SK-N-SH (cell line): ENCODE data around the gene SLCO2A1. TPM values are rescaled to one million over a fixed set of nuclear protein-coding genes. Genes with fewer than 3 reads are reported as not detected.

Experiments
- CTCF ChIA-PET: fragments of 300-600, 350-600 bp; formaldehyde crosslinking; extraction: SDS; loops from one replicate; lab custom pipeline; 2021; lab: Yijun Ruan, JAX
- POLR2A ChIA-PET: fragments of 350-600 bp; sonication (Branson Sonifier 250); formaldehyde crosslinking; extraction: SDS; loops from one replicate; lab custom pipeline; 2020; ENCODE audit warnings: antibody characterized with exemption, inconsistent platforms; lab: Yijun Ruan, JAX
- DNase-seq: peaks from one replicate; pipeline ENCODE4 v3.0.0; 2012
- H2AFZ ChIP-seq: fragments of 200-600 bp; sonication (generic); 2 replicates; pipeline ENCODE4 v1.8.1; 2016; ENCODE audit warnings: antibody characterized with exemption, mild to moderate bottlenecking, low read depth
- H3F3A ChIP-seq: fragments of 200-600 bp; sonication (generic); replicated peaks from 2 replicates; pipeline ENCODE3; 2016; ENCODE audit warnings: antibody characterized with exemption, mild to moderate bottlenecking; ENCODE audit not compliant: insufficient read depth
- H3K27ac ChIP-seq, 2 experiments: fragments of 200-500 bp in 1 of 2; fragments of 200-600 bp in 1 of 2; sonication (Bioruptor generic) in 1 of 2; sonication (generic), shearing (Covaris generic) in 1 of 2; 2 replicates each; pipeline versions ENCODE4 v1.5.1 to v1.6.1; 2014 to 2016; ENCODE audit warnings: low read depth in 2 of 2, inconsistent platforms in 1 of 2, low read length in 1 of 2, mild to moderate bottlenecking in 1 of 2, mixed read lengths in 1 of 2
- H3K27me3 ChIP-seq: fragments of 200-600 bp; sonication (generic), shearing (Covaris generic); 2 replicates; pipeline ENCODE4 v1.6.1; 2016; ENCODE audit warnings: mixed run types; ENCODE audit not compliant: insufficient read depth
- H3K36me3 ChIP-seq, 2 experiments: fragments of 200-500 bp in 1 of 2; fragments of 200-600 bp in 1 of 2; sonication (Bioruptor generic) in 1 of 2; sonication (generic) in 1 of 2; replicated peaks in 1 of 2; 2 replicates each; pipeline versions ENCODE3 to v1.5.1; 2014 to 2016; ENCODE audit warnings: low read length in 1 of 2, mild to moderate bottlenecking in 1 of 2; ENCODE audit not compliant: insufficient read depth in 2 of 2, control insufficient read depth in 1 of 2
- H3K4me1 ChIP-seq, 2 experiments: fragments of 200-500 bp in 1 of 2; fragments of 200-600 bp in 1 of 2; sonication (Bioruptor generic) in 1 of 2; sonication (generic), shearing (Covaris generic) in 1 of 2; 2 replicates each; pipeline versions ENCODE4 v1.5.1 to v1.6.1; 2014 to 2016; ENCODE audit warnings: low read depth in 1 of 2, low read length in 1 of 2, mixed run types in 1 of 2; ENCODE audit not compliant: insufficient read depth in 2 of 2, control insufficient read depth in 1 of 2
- H3K4me2 ChIP-seq: fragments of 200-600 bp; sonication (generic), shearing (Covaris generic); 2 replicates; pipeline ENCODE4 v1.6.1; 2017; ENCODE audit warnings: mixed run types
- H3K4me3 ChIP-seq, 2 experiments: fragments of 200-500 bp in 1 of 2; fragments of 200-600 bp in 1 of 2; sonication (Bioruptor generic) in 1 of 2; sonication (generic), shearing (Covaris generic) in 1 of 2; 2 replicates each; pipeline versions ENCODE4 v1.5.1 to v1.8.1; 2014 to 2016; ENCODE audit warnings: low read depth in 2 of 2, inconsistent platforms in 1 of 2, low read length in 1 of 2, mild to moderate bottlenecking in 1 of 2, mixed read lengths in 1 of 2, moderate library complexity in 1 of 2
- H3K79me2 ChIP-seq: fragments of 200-600 bp; sonication (generic); 2 replicates; pipeline ENCODE4 v1.8.1; 2017; ENCODE audit warnings: mild to moderate bottlenecking; ENCODE audit not compliant: insufficient read depth
- H3K9ac ChIP-seq: fragments of 200-600 bp; sonication (generic); 2 replicates; pipeline ENCODE4 v1.6.1; 2017; ENCODE audit warnings: mixed run types
- H3K9me2 ChIP-seq: fragments of 200-600 bp; sonication (generic); 2 replicates; pipeline ENCODE4 v1.6.1; 2017; ENCODE audit warnings: mixed run types
- H3K9me3 ChIP-seq: fragments of 200-600 bp; sonication (generic); 2 replicates; pipeline ENCODE4 v1.6.1; 2017; ENCODE audit warnings: mixed run types, mild to moderate bottlenecking, moderate library complexity
- H4K20me1 ChIP-seq: fragments of 200-600 bp; sonication (generic); 2 replicates; pipeline ENCODE4 v1.6.1; 2017; ENCODE audit warnings: mild to moderate bottlenecking, mixed run types; ENCODE audit not compliant: insufficient read depth
- ELF1 ChIP-seq: IDR thresholded peaks from 2 replicates; pipeline ENCODE4 v1.4.0; 2012
- FOSL2 ChIP-seq: IDR thresholded peaks from 2 replicates; pipeline ENCODE4 v1.4.0; 2012; ENCODE audit warnings: low read depth, mild to moderate bottlenecking, moderate library complexity, borderline replicate concordance
- FOXJ3 ChIP-seq: sonication (generic); formaldehyde crosslinking; IDR thresholded peaks from 2 replicates; pipeline ENCODE4 v1.5.1; 2020; ENCODE audit warnings: mild to moderate bottlenecking, missing genetic modification reagents
- GATA2 ChIP-seq: sonication (generic); formaldehyde crosslinking; IDR thresholded peaks from 2 replicates; pipeline ENCODE4 v1.5.0; 2020; ENCODE audit warnings: mild to moderate bottlenecking, missing genetic modification reagents
- JUND ChIP-seq: IDR thresholded peaks from 2 replicates; pipeline ENCODE4 v1.4.0; 2012
- MEF2A ChIP-seq: IDR thresholded peaks from 2 replicates; pipeline ENCODE4 v1.4.0; 2012; ENCODE audit warnings: low read depth, borderline replicate concordance
- MXI1 ChIP-seq: IDR thresholded peaks from 2 replicates; pipeline ENCODE4 v1.6.1; 2012; ENCODE audit warnings: mild to moderate bottlenecking, low read depth, low read length, improper control_type of control experiment
- RAD21 ChIP-seq: IDR thresholded peaks from 2 replicates; pipeline ENCODE4 v1.6.1; 2012; ENCODE audit warnings: mild to moderate bottlenecking, low read length
- RCOR1 ChIP-seq: fragments of 150-350 bp; IDR thresholded peaks from 2 replicates; pipeline ENCODE4 v1.6.1; 2017; ENCODE audit warnings: antibody characterized with exemption, low read length
- RXRA ChIP-seq: IDR thresholded peaks from 2 replicates; pipeline ENCODE4 v1.4.0; 2012; ENCODE audit warnings: low read depth, mild to moderate bottlenecking, borderline replicate concordance
- TAF1 ChIP-seq: IDR thresholded peaks from 2 replicates; pipeline ENCODE4 v1.6.1; 2012; ENCODE audit warnings: low read depth, mild to moderate bottlenecking, low read length, moderate library complexity, borderline replicate concordance
- TCF12 ChIP-seq: IDR thresholded peaks from 2 replicates; pipeline ENCODE4 v1.4.0; 2012
- YY1 ChIP-seq: IDR thresholded peaks from 2 replicates; pipeline ENCODE4 v1.4.0; 2012; ENCODE audit warnings: low read depth, mild to moderate bottlenecking
- WGBS: methylation state at CpG from one replicate; pipeline ENCODE4 v1.1.6; 2017; ENCODE audit warnings: low lambda C conversion rate; 5-methylcytosine and 5-hydroxymethylcytosine counted together
- polyA plus RNA-seq, 3 experiments: library from polyadenylated mRNA; depleted of rRNA; stranded (reverse); fragments of >200 nt; gene quantifications; 2 replicates each; pipeline ENCODE4 v1.2.3, GENCODE V29; 2012
- TF ChIP-seq, protein P1 (sequence below): fragments of 150-350 bp; IDR thresholded peaks from 2 replicates; pipeline ENCODE4 v1.6.1; 2017; ENCODE audit warnings: antibody characterized with exemption, low read length, low read depth, borderline replicate concordance
- TF ChIP-seq, protein P2 (sequence below): IDR thresholded peaks from 2 replicates; pipeline ENCODE4 v1.4.0; 2012; ENCODE audit warnings: low read depth
- TF ChIP-seq, protein P3 (sequence below): IDR thresholded peaks from 2 replicates; pipeline ENCODE4 v1.4.0; 2012; ENCODE audit warnings: low read depth, borderline replicate concordance
- TF ChIP-seq, protein P4 (sequence below): IDR thresholded peaks from 2 replicates; pipeline ENCODE4; 2012
- TF ChIP-seq, protein P5 (sequence below): IDR thresholded peaks from 2 replicates; pipeline ENCODE4 v1.4.0; 2012; ENCODE audit warnings: low read depth, borderline replicate concordance
- TF ChIP-seq, protein P6 (sequence below): fragments of 150-350 bp; IDR thresholded peaks from 2 replicates; pipeline ENCODE4 v1.6.1; 2016; ENCODE audit warnings: mild to moderate bottlenecking, low read depth, low read length
- TF ChIP-seq, protein P7 (sequence below): fragments of 200-600 bp; sonication (generic); IDR thresholded peaks from 2 replicates; pipeline ENCODE4 v1.6.1; 2017; ENCODE audit warnings: antibody characterized with exemption, mild to moderate bottlenecking, moderate library complexity

SLCO2A1 gene
- polyA plus RNA-seq, 1 of the 3 experiments (the other 2 are of a cell fraction): 9.3 TPM

DNA sequence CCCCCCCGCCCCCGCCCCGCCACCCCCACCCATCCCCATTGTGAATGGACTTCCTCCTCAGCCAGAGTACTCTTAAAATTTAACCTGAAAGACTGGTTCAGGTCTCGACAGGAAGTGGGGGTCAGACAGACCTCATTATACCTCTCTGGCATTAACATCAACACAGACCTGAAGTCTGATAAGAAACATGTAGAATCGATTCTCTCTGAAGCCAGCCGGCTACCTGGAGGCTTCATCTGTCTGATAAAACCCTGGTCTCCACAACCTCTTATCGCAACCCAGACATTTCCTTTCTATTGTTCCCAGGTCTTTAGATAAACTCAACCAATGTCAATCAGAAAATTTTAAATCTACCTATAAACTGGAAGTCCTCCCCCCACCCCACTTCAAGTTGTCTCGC lies 42.6 kb downstream of the SLCO2A1 start:
- no peaks in the 10 kb centered on the region for H3K79me2 ChIP-seq
- WGBS: 75% methylated on average over 8 of the region's 8 CpGs
- H3K36me3 ChIP-seq: no peaks in the 10 kb centered on the region
- TF ChIP-seq, protein P1, sequence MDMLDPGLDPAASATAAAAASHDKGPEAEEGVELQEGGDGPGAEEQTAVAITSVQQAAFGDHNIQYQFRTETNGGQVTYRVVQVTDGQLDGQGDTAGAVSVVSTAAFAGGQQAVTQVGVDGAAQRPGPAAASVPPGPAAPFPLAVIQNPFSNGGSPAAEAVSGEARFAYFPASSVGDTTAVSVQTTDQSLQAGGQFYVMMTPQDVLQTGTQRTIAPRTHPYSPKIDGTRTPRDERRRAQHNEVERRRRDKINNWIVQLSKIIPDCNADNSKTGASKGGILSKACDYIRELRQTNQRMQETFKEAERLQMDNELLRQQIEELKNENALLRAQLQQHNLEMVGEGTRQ: no peak
- TF ChIP-seq ELF1 (no peak), TCF12 (no peak), JUND (no peak), FOSL2 (no peak), MXI1 (no peak), TAF1 (no peak), MEF2A (no peak), YY1 (no peak), FOXJ3 (CRISPR knock-in tag) (no peak)
- TF ChIP-seq, protein P2, sequence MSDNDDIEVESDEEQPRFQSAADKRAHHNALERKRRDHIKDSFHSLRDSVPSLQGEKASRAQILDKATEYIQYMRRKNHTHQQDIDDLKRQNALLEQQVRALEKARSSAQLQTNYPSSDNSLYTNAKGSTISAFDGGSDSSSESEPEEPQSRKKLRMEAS: no peak
- TF ChIP-seq, protein P3, sequence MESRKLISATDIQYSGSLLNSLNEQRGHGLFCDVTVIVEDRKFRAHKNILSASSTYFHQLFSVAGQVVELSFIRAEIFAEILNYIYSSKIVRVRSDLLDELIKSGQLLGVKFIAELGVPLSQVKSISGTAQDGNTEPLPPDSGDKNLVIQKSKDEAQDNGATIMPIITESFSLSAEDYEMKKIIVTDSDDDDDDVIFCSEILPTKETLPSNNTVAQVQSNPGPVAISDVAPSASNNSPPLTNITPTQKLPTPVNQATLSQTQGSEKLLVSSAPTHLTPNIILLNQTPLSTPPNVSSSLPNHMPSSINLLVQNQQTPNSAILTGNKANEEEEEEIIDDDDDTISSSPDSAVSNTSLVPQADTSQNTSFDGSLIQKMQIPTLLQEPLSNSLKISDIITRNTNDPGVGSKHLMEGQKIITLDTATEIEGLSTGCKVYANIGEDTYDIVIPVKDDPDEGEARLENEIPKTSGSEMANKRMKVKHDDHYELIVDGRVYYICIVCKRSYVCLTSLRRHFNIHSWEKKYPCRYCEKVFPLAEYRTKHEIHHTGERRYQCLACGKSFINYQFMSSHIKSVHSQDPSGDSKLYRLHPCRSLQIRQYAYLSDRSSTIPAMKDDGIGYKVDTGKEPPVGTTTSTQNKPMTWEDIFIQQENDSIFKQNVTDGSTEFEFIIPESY: no peak
- H3K4me2 ChIP-seq: no peak overlapping the region
- no peak for DNase-seq
- no peak overlapping the region for H2AFZ ChIP-seq
- H3F3A ChIP-seq: peaks cover 3% of the 10 kb centered on the region
- H3K27me3 ChIP-seq: no peaks in the 10 kb centered on the region; the same call in 1 of the 2 replicates
- ChIA-PET CTCF (no interaction called here), POLR2A (no interaction called here)
- H3K9me3 ChIP-seq: no peaks in the 10 kb centered on the region
- no peaks in the 10 kb centered on the region for H3K4me1 ChIP-seq
- H4K20me1 ChIP-seq: no peaks in the 10 kb centered on the region
- H3K4me3 ChIP-seq: no peak overlapping the region
- no peak overlapping the region for H3K27ac ChIP-seq
- no peak overlapping the region for H3K9ac ChIP-seq
- no peaks in the 10 kb centered on the region for H3K9me2 ChIP-seq

DNA sequence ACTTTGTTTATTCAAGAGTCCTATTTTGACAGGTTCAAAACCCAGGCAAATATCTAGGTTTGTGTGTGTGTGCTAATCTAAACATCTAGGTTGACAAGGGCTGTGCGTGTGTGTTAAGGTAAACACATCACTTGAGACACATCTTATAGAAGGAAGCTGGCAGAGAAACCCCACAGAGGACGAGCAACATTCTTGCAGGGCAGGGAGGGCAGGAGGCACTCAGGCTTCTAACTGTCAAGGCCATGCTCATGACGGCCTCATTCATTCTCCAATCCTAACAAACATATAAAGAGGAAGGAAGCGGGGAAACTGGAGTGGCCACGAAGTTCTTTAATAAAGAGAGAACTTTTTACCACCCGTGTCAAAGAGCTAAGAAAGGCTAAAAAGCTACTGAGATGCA lies 43.4 kb downstream of the SLCO2A1 start:
- Histone ChIP-seq H3K4me2 (no peak overlapping the region), H3K4me3 (no peak overlapping the region), H3F3A (peaks cover 3% of the 10 kb centered on the region), H3K9me3 (no peaks in the 10 kb centered on the region), H3K79me2 (no peaks in the 10 kb centered on the region), H3K4me1 (no peaks in the 10 kb centered on the region), H3K9ac (no peak overlapping the region), H3K27me3 (no peaks in the 10 kb centered on the region; the same call in 1 of the 2 replicates), H3K27ac (no peak overlapping the region), H3K36me3 (no peaks in the 10 kb centered on the region), H2AFZ (no peak overlapping the region), H3K9me2 (no peaks in the 10 kb centered on the region), H4K20me1 (no peaks in the 10 kb centered on the region)
- CTCF ChIA-PET: no interaction called here
- POLR2A ChIA-PET: no interaction called here
- no peak for DNase-seq
- WGBS: 86% methylated on average over 6 of the region's 6 CpGs
- no peak for TF ChIP-seq RCOR1
- TF ChIP-seq, protein P1: no peak
- TF ChIP-seq, protein P4, sequence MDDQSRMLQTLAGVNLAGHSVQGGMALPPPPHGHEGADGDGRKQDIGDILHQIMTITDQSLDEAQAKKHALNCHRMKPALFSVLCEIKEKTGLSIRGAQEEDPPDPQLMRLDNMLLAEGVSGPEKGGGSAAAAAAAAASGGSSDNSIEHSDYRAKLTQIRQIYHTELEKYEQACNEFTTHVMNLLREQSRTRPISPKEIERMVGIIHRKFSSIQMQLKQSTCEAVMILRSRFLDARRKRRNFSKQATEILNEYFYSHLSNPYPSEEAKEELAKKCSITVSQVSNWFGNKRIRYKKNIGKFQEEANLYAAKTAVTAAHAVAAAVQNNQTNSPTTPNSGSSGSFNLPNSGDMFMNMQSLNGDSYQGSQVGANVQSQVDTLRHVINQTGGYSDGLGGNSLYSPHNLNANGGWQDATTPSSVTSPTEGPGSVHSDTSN: no peak
- no peak for TF ChIP-seq RAD21
- TF ChIP-seq, protein P5, sequence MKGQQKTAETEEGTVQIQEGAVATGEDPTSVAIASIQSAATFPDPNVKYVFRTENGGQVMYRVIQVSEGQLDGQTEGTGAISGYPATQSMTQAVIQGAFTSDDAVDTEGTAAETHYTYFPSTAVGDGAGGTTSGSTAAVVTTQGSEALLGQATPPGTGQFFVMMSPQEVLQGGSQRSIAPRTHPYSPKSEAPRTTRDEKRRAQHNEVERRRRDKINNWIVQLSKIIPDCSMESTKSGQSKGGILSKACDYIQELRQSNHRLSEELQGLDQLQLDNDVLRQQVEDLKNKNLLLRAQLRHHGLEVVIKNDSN: no peak
- TF ChIP-seq RXRA: no peak
- TF ChIP-seq, protein P6, sequence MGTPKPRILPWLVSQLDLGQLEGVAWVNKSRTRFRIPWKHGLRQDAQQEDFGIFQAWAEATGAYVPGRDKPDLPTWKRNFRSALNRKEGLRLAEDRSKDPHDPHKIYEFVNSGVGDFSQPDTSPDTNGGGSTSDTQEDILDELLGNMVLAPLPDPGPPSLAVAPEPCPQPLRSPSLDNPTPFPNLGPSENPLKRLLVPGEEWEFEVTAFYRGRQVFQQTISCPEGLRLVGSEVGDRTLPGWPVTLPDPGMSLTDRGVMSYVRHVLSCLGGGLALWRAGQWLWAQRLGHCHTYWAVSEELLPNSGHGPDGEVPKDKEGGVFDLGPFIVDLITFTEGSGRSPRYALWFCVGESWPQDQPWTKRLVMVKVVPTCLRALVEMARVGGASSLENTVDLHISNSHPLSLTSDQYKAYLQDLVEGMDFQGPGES: no peak
- no peak for TF ChIP-seq MXI1
- TF ChIP-seq, protein P7, sequence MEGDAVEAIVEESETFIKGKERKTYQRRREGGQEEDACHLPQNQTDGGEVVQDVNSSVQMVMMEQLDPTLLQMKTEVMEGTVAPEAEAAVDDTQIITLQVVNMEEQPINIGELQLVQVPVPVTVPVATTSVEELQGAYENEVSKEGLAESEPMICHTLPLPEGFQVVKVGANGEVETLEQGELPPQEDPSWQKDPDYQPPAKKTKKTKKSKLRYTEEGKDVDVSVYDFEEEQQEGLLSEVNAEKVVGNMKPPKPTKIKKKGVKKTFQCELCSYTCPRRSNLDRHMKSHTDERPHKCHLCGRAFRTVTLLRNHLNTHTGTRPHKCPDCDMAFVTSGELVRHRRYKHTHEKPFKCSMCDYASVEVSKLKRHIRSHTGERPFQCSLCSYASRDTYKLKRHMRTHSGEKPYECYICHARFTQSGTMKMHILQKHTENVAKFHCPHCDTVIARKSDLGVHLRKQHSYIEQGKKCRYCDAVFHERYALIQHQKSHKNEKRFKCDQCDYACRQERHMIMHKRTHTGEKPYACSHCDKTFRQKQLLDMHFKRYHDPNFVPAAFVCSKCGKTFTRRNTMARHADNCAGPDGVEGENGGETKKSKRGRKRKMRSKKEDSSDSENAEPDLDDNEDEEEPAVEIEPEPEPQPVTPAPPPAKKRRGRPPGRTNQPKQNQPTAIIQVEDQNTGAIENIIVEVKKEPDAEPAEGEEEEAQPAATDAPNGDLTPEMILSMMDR: no peak
- TF ChIP-seq YY1: no peak
- no peak for TF ChIP-seq MEF2A
- TF ChIP-seq GATA2 (CRISPR knock-in tag): no peak
